ENCODE measurements around the gene ATN1.

Gene ATN1

DNA sequence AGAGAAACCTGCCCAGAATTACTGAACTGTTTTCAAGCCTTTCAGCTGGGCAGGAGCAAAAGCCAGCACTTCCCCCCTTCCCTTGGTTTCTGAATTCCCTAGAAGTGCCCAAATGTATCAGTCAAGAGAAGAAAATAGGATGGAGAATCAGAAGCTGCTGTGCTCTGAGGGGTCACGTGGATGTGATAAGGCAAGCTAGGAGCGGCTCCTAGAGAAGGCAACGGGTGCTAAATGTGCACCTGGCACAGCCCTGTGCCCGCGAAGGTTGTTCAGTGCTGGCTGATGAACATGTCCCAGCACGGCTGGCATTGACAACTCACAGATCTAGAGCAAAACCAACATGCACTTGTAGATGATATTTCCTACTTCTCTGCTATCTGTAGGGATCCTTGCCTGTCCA, 51.3 kb downstream of the ATN1 start:
- Histone ChIP-seq H3K27ac (no peak overlapping the region), H3K4me3 (ENCODE audit: low read depth, low read length) (no peak overlapping the region), H3K27me3 (replicated peaks) (no peaks in the 10 kb centered on the region), H3K36me3 (replicated peaks) (peaks cover 53% of the 10 kb centered on the region)
- in situ Hi-C loops (cut with HindIII; ENCODE audit: low pct_ligation_motif_present, low sequenced_read_pairs), result no loop called here
- TF ChIP-seq, protein P1, sequence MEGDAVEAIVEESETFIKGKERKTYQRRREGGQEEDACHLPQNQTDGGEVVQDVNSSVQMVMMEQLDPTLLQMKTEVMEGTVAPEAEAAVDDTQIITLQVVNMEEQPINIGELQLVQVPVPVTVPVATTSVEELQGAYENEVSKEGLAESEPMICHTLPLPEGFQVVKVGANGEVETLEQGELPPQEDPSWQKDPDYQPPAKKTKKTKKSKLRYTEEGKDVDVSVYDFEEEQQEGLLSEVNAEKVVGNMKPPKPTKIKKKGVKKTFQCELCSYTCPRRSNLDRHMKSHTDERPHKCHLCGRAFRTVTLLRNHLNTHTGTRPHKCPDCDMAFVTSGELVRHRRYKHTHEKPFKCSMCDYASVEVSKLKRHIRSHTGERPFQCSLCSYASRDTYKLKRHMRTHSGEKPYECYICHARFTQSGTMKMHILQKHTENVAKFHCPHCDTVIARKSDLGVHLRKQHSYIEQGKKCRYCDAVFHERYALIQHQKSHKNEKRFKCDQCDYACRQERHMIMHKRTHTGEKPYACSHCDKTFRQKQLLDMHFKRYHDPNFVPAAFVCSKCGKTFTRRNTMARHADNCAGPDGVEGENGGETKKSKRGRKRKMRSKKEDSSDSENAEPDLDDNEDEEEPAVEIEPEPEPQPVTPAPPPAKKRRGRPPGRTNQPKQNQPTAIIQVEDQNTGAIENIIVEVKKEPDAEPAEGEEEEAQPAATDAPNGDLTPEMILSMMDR (IDR thresholded peaks at IDR 0.05; ENCODE audit: low read depth, low read length, missing control alignments), result no peak
- no peak for DNase-seq

DNA sequence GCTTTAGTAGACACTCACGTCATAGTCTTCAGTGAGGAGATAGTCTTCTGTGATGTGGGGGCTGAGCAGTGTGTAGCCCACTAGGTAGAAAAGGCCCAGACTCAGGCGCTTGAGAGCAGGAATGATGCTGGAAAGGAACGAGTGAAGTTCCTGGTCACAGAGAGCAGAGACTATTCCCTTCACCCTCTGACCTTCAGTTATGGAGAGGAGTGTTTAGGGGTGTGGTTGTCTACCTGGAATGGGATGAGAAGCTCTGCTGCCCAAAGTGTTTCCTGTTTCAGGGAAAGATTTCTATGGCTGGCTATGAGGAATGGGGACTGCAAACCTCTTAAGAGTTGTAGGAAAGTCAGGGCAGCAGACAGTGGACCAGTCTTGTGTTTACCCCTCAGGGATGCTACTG, 51.7 kb downstream of the ATN1 start:
- Histone ChIP-seq H3K27ac (no peak overlapping the region), H3K36me3 (replicated peaks) (peaks cover 49% of the 10 kb centered on the region)
- TF ChIP-seq, protein P1 (IDR thresholded peaks at IDR 0.05; ENCODE audit: low read depth, low read length, missing control alignments), result no peak

DNA sequence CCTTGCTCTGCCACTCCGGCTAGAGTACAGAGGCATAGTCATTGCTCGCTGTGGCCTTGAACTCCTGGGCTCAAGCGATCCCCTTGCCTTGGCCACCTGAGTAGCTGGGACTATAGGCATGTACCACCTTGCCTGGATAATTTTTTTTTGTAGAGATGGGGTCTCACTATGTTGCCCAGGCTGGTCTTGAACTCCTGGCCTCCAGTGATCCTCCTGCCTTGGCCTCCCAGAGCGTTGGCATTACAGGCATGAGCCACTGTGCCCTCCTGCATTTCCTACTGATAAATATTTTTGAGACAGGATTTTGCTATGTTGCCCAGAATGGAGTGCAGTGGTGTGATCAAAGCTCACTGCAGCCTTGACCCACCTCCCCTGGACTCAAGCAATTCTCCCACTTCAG, 52.3 kb downstream of the ATN1 start:
- no peak overlapping the region for H3K27ac ChIP-seq
- H3K36me3 ChIP-seq (replicated peaks), result peaks cover 42% of the 10 kb centered on the region
- in situ Hi-C loops (cut with HindIII; ENCODE audit: low pct_ligation_motif_present, low sequenced_read_pairs), result no loop called here
- TF ChIP-seq, protein P1 (IDR thresholded peaks at IDR 0.05; ENCODE audit: low read depth, low read length, missing control alignments), result no peak
- H3K27me3 ChIP-seq (replicated peaks), result no peaks in the 10 kb centered on the region
- no peak overlapping the region for H3K4me3 ChIP-seq (ENCODE audit: low read depth, low read length)
- no peak for DNase-seq

More for the DNA sequence above, 51.7 kb downstream of the ATN1 start:
- DNase-seq, result no peak
- Histone ChIP-seq H3K27me3 (replicated peaks) (no peaks in the 10 kb centered on the region), H3K4me3 (ENCODE audit: low read depth, low read length) (no peak overlapping the region)
- in situ Hi-C loops (cut with HindIII; ENCODE audit: low pct_ligation_motif_present, low sequenced_read_pairs), result no loop called here

DNA sequence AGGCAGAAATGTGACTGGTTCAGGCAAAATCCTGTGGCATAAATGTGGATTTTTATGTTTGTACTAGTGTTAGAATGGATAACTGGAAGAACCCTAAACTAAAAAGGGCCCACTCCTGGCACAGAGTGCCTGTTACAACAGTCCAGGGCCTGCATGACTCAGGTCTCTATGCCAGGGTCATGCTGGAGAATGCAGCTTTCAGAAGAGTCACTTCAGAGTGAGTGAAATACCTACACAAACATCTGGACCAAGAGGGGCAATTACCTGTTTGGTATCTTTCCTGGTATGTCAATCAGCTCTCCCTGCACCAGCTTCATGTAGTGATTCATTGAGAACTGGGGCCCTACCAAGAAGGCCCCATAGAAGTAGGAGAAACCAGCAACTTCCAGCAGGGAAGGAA, 53.0 kb downstream of the ATN1 start:
- in situ Hi-C loops (cut with HindIII; ENCODE audit: low pct_ligation_motif_present, low sequenced_read_pairs), result no loop called here
- Histone ChIP-seq H3K36me3 (replicated peaks) (peaks cover 36% of the 10 kb centered on the region), H3K27ac (no peak overlapping the region), H3K4me3 (ENCODE audit: low read depth, low read length) (no peak overlapping the region), H3K27me3 (replicated peaks) (no peaks in the 10 kb centered on the region)
- TF ChIP-seq, protein P1 (IDR thresholded peaks at IDR 0.05; ENCODE audit: low read depth, low read length, missing control alignments), result no peak
- DNase-seq, result no peak

DNA sequence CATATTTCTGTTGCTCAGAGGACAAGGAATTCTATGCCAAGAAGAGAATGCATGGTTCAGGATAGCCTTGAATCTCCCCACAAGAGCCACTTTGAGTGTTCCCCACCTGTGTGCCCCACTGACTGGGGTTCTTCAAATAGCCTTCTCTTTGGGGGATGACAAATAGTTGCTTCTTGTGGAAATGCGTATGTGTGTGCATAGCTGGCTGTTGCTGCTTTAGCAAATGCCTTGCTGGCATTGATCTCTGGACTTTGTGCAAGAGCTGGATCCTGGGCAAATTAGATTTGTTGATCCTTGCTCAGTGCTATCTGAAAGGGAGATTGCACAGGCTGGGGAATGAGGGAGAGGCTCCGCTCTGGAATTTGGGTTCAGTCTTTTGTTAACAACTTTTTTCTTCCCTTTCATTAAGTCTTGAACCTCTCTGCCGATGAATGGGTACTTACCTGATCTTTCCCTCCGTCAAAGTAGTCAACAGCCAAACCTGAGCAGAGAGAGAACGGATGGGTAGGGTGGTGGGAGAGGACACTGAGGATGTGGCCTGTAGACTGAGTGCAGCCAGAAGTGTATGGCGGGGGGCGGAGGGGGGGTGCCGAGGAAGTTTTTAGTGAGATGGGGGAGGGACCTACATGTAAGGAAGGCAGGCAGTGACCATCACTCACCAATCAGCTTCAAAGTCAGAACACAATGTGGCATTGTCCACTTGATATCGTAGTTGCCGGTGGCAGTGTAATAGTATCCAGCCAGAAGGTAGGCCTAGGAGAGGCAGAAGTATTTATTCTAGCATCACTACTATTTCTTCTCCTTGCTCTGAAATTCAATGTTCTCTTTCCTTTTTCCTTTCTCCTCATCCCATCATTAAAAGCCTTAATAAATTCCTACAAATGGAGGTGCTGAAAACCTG, 53.6 kb downstream of the ATN1 start:
- Histone ChIP-seq H3K36me3 (replicated peaks) (peaks cover 29% of the 10 kb centered on the region), H3K27ac (no peak overlapping the region), H3K4me3 (ENCODE audit: low read depth, low read length) (no peak overlapping the region), H3K27me3 (replicated peaks) (no peaks in the 10 kb centered on the region)
- TF ChIP-seq, protein P1 (IDR thresholded peaks at IDR 0.05; ENCODE audit: low read depth, low read length, missing control alignments), result no peak
- no peak for DNase-seq
- in situ Hi-C loops (cut with HindIII; ENCODE audit: low pct_ligation_motif_present, low sequenced_read_pairs), result no loop called here

Measured in brain microvascular endothelial cell (primary cell).